Mononuclear cell (primary cell): ENCODE measurements around the gene TMEM140. TPM values are rescaled to one million over a fixed set of nuclear protein-coding genes. Genes with fewer than 3 reads are reported as not detected.

ENCODE experiments used
- H3K27me3 ChIP-seq: 2 replicates; pipeline ENCODE4 v1.6.0; 2011; ENCODE audit warnings: low read length, control low read depth; ENCODE audit not compliant: insufficient read depth
- H3K4me1 ChIP-seq: 2 replicates; pipeline ENCODE4 v1.5.1; 2011; ENCODE audit warnings: mild to moderate bottlenecking, low read length, control low read depth; ENCODE audit not compliant: insufficient read depth
- H3K4me3 ChIP-seq: 2 replicates; pipeline ENCODE4 v1.5.1; 2011; ENCODE audit warnings: mild to moderate bottlenecking, low read length, moderate library complexity
- H3K9me3 ChIP-seq: 2 replicates; pipeline ENCODE4 v1.5.1; 2011; ENCODE audit warnings: low read depth, mild to moderate bottlenecking, control low read depth, low read length
- total RNA-seq: library from RNA; depleted of rRNA; stranded (reverse); fragments of >200 nt; gene quantifications from one replicate; pipeline ENCODE4 v1.2.3, GENCODE V29; 2012

TMEM140 gene
- total RNA-seq, 1 donor = 51.4 TPM

DNA sequence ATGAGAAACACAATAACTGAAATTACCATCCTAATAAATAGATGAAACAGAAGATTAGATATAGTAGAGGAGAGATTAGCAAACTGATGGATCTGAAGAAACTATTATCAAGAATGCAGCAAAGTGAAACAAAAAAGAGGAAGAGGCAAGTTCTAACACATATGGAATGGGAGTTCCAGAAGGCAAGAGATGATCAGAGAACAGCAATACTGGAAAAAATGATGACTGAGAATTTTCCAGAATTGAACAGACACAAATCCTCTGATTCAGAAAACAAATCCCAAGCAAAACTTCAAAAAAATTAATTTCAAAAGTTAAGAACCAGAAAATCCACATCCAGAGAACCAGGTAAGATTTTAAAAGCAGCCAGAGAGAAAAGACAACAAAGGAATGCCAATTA, 42.8 kb downstream of the TMEM140 start:
- Histone ChIP-seq H3K27me3 (no peaks in the 10 kb centered on the region), H3K4me3 (no peak overlapping the region), H3K9me3 (no peaks in the 10 kb centered on the region), H3K4me1 (no peaks in the 10 kb centered on the region)

DNA sequence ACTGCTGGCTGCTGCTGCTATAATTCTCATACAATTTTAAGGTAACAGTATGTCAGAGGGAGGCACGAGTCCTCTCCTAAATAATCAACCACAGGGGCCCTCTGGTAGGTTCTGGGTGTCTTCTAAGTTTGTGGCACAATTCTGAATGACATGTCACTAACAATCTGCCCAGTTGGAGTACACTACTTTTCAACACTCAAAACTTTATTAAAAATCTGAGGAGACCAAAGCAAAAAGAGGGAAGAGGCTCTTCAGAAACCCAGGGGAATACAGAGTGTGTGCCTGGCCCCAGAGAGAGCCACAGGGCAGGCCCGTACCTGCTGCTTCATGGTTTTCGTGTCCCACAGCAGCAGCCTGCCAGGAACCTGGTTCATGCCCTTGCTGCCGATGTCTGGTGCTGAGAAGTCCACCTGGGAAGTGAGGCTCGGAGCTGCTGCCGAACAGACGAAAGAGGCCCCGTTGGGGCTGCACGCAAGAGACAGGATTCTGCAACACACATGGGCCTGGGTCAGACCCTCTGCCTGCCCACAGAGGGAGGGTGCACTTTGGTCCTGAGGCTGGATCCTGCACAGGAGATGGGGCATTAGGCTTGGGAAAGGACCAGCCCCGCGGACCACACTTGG, 45.2 kb downstream of the TMEM140 start:
- Histone ChIP-seq H3K9me3 (no peaks in the 10 kb centered on the region), H3K4me3 (no peak overlapping the region), H3K4me1 (no peaks in the 10 kb centered on the region), H3K27me3 (no peaks in the 10 kb centered on the region)

DNA sequence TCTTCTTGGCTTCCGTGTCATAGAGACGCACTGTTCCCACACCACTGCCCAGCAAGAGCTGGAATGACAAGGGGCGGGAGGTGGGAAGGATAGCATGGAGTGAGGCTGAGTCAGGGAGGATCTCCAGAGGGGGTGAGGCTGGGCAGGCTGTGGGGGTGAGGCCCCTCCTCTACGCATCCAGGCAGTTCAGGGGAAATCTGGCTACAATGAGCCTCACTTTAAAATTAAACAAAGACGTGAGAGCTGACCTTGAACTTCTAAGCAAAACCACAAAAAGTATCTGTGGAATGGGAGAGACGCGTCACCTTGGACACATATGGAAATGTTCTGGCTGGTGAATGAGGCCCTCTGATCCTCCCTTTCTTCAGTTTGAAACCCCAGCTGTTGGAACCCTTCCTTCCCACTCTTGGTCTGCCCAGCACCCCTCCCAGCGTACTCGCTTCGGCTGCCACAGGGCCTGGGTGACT, 45.8 kb downstream of the TMEM140 start:
- Histone ChIP-seq H3K9me3 (no peaks in the 10 kb centered on the region), H3K4me3 (no peak overlapping the region), H3K27me3 (no peaks in the 10 kb centered on the region), H3K4me1 (no peaks in the 10 kb centered on the region)

DNA sequence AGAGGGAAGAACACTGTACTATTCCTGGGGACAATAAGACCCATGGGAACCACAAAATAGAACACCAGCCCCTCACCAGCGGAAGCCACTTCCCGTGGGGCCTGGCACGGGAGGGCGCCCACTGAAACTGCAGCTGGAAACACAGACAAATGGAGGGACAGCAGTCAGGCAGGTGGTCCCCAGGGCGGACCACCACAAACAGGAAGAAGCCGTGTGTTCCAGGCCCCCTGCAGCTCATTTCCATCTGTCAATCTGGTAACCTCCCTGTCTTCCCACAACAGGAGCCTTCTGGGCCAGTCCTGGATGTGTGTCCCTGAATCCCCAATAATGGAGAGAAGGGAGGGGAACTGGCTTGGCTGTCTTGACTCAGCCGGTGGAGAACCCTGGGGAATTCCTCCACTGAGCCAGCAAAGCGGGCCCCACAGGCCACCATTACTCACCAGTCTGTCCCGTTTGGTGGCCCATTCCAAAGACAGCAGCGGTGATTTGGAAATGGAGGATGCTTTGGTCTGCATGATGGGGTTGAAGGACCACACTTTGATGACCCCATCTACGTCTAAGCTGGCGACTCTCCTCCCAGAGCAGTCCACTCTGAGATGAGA, 46.7 kb downstream of the TMEM140 start:
- no peaks in the 10 kb centered on the region for H3K9me3 ChIP-seq
- no peaks in the 10 kb centered on the region for H3K27me3 ChIP-seq
- H3K4me3 ChIP-seq = no peak overlapping the region
- H3K4me1 ChIP-seq = no peaks in the 10 kb centered on the region

DNA sequence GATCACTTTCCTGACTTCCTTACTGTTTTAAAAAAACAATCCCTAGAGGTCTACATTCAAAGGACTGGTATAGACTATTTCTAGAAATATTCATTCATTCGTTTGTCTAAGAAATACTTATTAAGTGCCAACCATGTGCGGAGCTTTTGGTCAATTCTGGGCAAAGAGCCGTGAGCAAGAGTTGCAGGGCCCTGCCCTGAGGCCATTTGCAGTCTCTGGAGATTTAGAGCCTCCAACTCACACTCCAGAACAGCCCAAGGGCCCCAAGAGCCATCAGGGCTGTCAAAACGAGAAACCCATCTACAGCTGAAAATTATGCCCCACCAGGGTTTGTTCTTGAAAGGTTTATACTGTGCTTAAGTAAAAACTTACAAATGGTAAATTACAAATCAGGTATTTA, 47.3 kb downstream of the TMEM140 start:
- Histone ChIP-seq H3K4me1 (no peaks in the 10 kb centered on the region), H3K9me3 (no peaks in the 10 kb centered on the region), H3K27me3 (no peaks in the 10 kb centered on the region), H3K4me3 (no peak overlapping the region)

DNA sequence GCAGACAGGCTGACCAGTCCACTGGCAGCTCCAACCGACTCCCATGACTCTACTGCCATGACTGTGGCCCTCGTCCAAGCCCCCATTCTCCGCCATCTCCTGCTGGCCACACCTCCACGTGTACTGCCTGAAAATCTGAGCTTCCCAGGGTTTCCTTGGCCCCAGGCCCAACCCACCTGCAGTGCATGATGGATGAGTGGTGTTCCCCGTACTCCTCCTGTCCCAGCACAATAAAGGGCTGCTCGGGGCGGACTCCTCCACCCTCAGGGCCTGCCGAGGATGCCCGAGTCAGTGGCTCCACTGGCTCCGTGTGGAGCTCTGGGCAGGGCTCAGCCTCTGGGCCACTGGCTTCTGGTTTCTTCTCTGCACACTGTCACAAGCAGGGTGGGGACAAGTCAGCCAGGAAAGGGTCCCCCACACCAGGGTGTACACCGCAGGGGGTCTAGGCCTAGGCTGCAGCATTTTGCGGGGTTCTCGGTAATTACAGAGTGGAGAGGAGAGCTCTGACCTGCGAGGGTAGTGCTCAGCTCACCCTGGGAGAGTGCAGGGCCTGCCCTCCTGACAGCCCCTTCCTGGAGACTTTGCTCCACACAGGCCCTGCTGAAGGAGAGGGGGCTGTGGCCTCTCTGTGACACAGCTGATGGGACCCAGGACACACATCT, 48.2 kb downstream of the TMEM140 start:
- Histone ChIP-seq H3K27me3 (no peaks in the 10 kb centered on the region), H3K4me1 (no peaks in the 10 kb centered on the region), H3K9me3 (no peaks in the 10 kb centered on the region), H3K4me3 (no peak overlapping the region)

DNA sequence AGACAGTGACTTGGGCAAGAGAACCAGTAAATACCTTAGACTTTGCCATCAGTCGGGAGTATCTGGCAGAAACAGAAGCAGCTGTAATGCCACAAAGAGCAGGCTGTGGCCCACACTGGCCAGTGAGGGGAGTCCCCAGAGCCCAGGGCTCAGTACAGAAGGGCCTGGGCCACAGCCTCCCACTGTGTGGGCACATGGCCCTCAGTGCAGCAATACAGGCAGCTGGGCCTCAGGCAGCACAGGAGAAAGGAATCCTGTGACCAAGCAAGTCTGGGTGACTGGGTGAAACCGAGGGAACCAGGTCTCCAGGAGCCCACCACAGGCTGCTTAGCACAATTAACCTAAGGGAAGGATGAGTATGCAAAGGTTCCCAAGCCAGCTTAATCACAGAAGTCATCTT, 49.5 kb downstream of the TMEM140 start:
- Histone ChIP-seq H3K9me3 (no peaks in the 10 kb centered on the region), H3K4me3 (no peak overlapping the region), H3K4me1 (no peaks in the 10 kb centered on the region), H3K27me3 (no peaks in the 10 kb centered on the region)

DNA sequence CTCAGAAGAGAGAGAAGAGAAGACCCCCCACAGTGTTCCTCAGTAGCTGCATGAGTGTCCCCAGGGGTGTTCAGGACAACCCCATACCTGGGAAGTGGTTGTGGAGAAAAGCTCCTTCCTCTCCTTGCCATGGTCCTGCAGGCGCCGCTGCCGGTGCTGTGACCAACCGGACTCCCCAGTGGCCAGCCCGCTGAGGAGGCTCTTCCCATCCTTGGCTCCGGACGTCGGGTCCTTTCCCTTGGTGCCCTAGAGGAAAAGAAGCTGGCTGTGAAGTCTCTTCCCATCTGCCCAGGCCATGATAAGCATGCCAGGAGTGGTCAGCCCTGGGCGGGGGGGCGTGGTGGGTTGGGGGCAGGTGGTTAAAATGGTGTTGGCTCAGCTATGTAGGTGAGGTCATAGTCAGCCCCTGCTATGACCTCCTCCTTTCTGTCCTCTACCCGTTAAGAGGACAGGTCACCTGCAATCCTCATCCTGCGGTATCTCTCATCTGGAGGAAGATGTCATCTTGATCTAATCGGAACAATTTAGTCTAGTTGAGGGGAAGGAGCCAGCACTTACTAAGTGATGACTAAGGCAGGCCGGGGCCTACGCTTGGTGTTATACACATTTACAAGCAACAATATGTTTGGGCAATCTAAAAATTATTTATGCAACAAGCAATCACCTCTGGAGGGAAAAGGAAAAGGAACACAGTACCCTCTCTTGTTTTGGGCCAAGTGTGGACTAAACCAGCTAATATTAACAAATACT, 50.2 kb downstream of the TMEM140 start:
- Histone ChIP-seq H3K4me1 (no peaks in the 10 kb centered on the region), H3K27me3 (no peaks in the 10 kb centered on the region), H3K4me3 (no peak overlapping the region), H3K9me3 (no peaks in the 10 kb centered on the region)

DNA sequence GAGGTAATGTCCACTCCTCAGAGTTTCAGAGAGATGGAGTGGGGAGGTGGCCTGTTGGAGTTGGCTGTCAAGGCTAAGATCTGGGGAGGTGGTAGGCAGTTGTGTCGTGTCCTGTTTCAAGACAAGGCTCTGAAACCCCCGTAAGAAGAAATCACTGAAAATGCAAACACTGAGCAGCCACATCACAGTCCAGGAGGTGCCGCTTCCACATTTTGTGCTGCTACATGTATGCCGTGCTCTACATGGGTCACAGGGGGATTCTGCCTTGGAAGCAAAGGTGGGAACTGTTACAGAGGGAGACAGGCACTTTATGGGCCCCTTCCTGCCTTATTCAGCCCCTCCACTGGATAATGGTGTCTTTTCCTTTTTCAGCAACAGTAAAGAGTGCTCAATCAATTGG, 51.6 kb downstream of the TMEM140 start:
- H3K27me3 ChIP-seq = no peaks in the 10 kb centered on the region
- no peak overlapping the region for H3K4me3 ChIP-seq
- H3K4me1 ChIP-seq = no peaks in the 10 kb centered on the region
- H3K9me3 ChIP-seq = no peaks in the 10 kb centered on the region

DNA sequence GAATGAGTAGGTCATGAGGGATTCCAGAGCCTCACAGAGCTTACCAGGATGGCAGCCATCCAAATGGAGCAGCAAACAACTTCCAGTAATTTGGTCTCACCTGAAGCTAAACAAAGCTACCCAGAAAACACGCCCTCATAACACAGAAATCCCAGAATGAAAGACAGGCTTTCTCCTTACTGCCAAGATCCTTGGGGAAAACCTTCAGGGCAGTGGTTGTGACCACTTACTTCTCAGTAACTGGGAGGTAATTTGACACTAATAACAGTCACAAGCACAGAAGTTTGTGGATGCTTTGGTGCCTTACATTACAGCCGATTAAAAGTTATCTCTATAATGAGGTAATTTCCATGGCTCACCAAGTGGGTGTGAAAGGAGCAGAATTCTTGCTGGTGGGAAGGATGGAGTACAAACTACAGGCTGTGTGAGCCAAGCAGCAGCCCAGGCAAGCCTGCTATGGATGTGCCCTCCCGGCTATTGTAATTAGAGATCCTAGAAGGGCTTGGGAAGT, 53.0 kb downstream of the TMEM140 start:
- no peaks in the 10 kb centered on the region for H3K27me3 ChIP-seq
- H3K4me3 ChIP-seq = no peak overlapping the region
- H3K9me3 ChIP-seq = no peaks in the 10 kb centered on the region
- no peaks in the 10 kb centered on the region for H3K4me1 ChIP-seq

DNA sequence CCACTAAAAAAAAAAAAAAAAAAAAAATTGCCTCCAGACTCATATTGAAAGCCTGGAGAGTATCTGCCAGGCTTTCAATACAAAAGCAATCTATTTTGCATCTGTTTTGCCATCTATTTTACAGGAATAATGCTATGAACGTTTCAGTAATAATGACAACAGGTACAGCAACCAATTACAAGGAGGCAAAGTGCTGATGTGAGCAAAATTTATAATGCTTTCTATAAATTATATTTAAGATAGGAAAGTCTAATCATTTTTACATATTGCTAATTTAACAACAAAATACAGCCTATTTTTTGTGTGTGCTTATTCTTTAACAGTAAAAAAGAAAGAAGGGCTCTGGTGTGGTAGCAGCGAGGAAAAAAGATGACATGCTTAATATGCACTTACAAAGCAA, 53.5 kb downstream of the TMEM140 start:
- H3K4me3 ChIP-seq = no peak overlapping the region
- H3K9me3 ChIP-seq = no peaks in the 10 kb centered on the region
- H3K4me1 ChIP-seq = no peaks in the 10 kb centered on the region
- H3K27me3 ChIP-seq = no peaks in the 10 kb centered on the region

DNA sequence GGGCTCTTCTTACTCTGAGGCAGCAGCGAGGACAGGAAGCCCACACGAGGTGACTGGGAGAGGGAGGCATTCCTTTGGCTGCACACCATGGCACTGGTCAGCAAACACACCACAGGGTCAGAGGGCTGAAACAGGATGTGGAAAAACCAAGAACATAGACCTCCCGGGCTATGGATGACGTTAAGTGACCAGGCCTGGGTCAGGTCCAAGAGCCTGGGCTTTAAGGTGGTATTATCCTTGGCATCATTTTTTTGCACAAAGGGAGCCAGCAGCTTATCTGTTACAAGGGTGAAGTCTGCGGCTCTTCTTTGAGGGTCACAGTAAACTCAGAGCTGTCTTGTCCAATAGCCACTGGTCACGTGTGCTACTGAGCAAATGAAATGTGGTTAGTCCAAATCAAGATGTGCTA, 56.5 kb downstream of the TMEM140 start:
- H3K9me3 ChIP-seq = no peaks in the 10 kb centered on the region
- no peak overlapping the region for H3K4me3 ChIP-seq
- peaks cover 27% of the 10 kb centered on the region for H3K4me1 ChIP-seq
- H3K27me3 ChIP-seq = no peaks in the 10 kb centered on the region

DNA sequence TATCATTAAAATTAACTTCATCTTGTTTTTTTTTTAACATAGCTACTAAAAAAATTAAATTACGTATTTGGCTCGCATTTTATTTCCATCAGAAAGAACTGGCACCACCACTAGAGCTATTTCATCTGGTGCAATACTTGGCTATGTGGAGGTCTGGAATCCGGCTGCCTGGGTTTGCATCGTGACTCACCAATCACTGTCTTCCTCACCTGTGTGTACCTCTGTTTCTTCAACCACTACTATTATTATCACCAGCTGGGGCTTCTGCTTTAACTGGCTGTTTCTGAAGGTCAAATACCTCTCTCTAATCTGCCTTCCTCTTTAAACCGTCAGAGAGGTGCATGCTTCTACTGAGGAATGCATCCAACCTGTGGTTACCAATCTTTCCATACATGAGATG, 57.0 kb downstream of the TMEM140 start:
- H3K9me3 ChIP-seq = no peaks in the 10 kb centered on the region
- no peaks in the 10 kb centered on the region for H3K27me3 ChIP-seq
- peaks cover 33% of the 10 kb centered on the region for H3K4me1 ChIP-seq
- no peak overlapping the region for H3K4me3 ChIP-seq

DNA sequence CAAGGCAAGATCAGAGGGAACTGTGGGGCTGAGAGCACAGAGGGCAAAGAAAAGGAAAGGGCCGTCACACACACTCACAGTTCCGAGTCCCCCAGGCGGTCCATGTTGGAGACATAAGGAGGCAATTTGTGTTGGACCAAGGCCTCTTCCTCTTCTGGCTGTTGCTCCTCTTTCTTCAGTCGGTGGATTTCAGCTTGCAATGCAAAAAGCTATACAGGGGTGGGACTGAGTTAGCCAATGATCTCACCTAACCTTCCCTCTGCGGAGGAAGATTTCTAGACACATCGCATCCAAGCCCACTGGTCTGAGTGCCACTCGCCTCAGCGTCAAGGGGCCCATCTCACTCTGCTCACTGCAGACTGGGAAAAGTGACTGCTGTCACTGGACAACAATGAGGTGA, 58.0 kb downstream of the TMEM140 start:
- Histone ChIP-seq H3K27me3 (no peaks in the 10 kb centered on the region), H3K4me3 (no peak overlapping the region), H3K4me1 (peaks cover 42% of the 10 kb centered on the region), H3K9me3 (no peaks in the 10 kb centered on the region)

DNA sequence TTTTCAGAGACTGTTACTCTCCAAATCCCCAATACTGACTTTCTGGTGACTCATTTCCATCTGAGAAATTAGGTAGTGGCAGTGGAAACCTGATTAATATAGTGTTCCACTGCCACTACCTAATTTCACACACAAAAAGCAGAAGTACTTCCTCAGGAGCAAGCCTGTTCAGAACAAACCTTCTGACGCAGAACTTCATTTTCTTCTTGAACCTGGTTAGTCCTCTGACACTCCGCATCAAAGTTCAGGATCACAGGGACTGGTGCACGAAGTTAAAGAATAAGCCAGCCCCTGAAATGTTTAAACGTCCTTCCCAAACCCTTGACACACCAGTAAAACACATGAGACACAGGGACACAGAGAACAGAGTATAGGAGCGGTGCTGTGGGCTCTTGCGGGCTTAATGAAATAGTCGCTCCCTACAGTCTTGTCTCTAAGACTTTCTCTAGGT, 59.1 kb downstream of the TMEM140 start:
- Histone ChIP-seq H3K4me3 (no peak overlapping the region), H3K9me3 (no peaks in the 10 kb centered on the region), H3K4me1 (peaks cover 47% of the 10 kb centered on the region), H3K27me3 (no peaks in the 10 kb centered on the region)
